H4 (cell line): ENCODE data around the gene TLE3. TPM values are rescaled to one million over a fixed set of nuclear protein-coding genes. Genes with fewer than 3 reads are reported as not detected.

Source experiments
- DNase-seq: peaks from one replicate; pipeline ENCODE4 v3.0.0-alpha.2; 2015; ENCODE audit warnings: low spot score
- total RNA-seq: library from RNA; depleted of rRNA; stranded (reverse); fragments of >200 nt; shearing (Covaris generic); gene quantifications from 2 replicates; pipeline ENCODE4 v1.2.3, GENCODE V29; 2014

TLE3 gene
- total RNA-seq, 1 experiment from 2014 or later, result 17.5 TPM

GRCh38 chr15:70031261-70031660, 66.5 kb downstream of the TLE3 start:
- DNase-seq, result no peak

- no peak for DNase-seq
These were observed 66.9 kb downstream of the TLE3 start for GRCh38 chr15:70030851-70031250.

GRCh38 chr15:70029297-70029701, 68.4 kb downstream of the TLE3 start:
- DNase-seq, result no peak

- DNase-seq, result no peak
These were observed 70.2 kb downstream of the TLE3 start for GRCh38 chr15:70027518-70027917.

GRCh38 chr15:70026991-70027390, 70.7 kb downstream of the TLE3 start:
- no peak for DNase-seq

- no peak for DNase-seq
These were observed 72.1 kb downstream of the TLE3 start for GRCh38 chr15:70025413-70026296.

- no peak for DNase-seq
These were observed 73.2 kb downstream of the TLE3 start for GRCh38 chr15:70024521-70024920.

GRCh38 chr15:70023769-70024491, 73.8 kb downstream of the TLE3 start:
- peak; percentile 42 for DNase-seq

GRCh38 chr15:70023064-70023768, 74.5 kb downstream of the TLE3 start:
- peak; percentile 88 for DNase-seq

GRCh38 chr15:70020229-70020628, 77.5 kb downstream of the TLE3 start:
- no peak for DNase-seq

GRCh38 chr15:70018646-70019600, 78.8 kb downstream of the TLE3 start:
- DNase-seq, result no peak

- no peak for DNase-seq
These were observed 79.9 kb downstream of the TLE3 start for GRCh38 chr15:70017801-70018200.

- no peak for DNase-seq
These were observed 80.7 kb downstream of the TLE3 start for GRCh38 chr15:70017025-70017424.

- DNase-seq, result no peak
These were observed 81.2 kb downstream of the TLE3 start for GRCh38 chr15:70016511-70016994.

- DNase-seq, result no peak
These were observed 82.7 kb downstream of the TLE3 start for GRCh38 chr15:70014860-70015490.

- DNase-seq, result no peak
These were observed 83.4 kb downstream of the TLE3 start for GRCh38 chr15:70014331-70014730.

- no peak for DNase-seq
These were observed 83.9 kb downstream of the TLE3 start for GRCh38 chr15:70013656-70014313.

- no peak for DNase-seq
These were observed 84.8 kb downstream of the TLE3 start for GRCh38 chr15:70012895-70013294.

GRCh38 chr15:70008697-70009290, 88.9 kb downstream of the TLE3 start:
- no peak for DNase-seq
